Ramos (cell line): ENCODE measurements around the gene R3HCC1L.

Experiments used
- in situ Hi-C: fragments of 300-500 bp; cut with MboI; formaldehyde crosslinking; loops from one replicate; pipeline ENCODE4 v1.14.3; 2022; ENCODE audit warnings: low sequenced_read_pairs; ENCODE audit not compliant: unreplicated experiment

R3HCC1L gene

GRCh38 chr10:98268694-98269431 is 134.4 kb downstream of the R3HCC1L start:
- in situ Hi-C loops, result no loop called here

- in situ Hi-C loops, result no loop called here
Measured at GRCh38 chr10:98269435-98269912, 135.0 kb downstream of the R3HCC1L start.

GRCh38 chr10:98270073-98270740 is 135.8 kb downstream of the R3HCC1L start:
- in situ Hi-C loops, result no loop called here

GRCh38 chr10:98270786-98271185 is 136.3 kb downstream of the R3HCC1L start:
- in situ Hi-C loops, result no loop called here

- in situ Hi-C loops, result no loop called here
Measured at GRCh38 chr10:98272245-98272644, 137.8 kb downstream of the R3HCC1L start.

- in situ Hi-C loops, result no loop called here
Measured at GRCh38 chr10:98272656-98273055, 138.2 kb downstream of the R3HCC1L start.

GRCh38 chr10:98273057-98273850 is 138.8 kb downstream of the R3HCC1L start:
- in situ Hi-C loops, result no loop called here

- in situ Hi-C loops, result no loop called here
Measured at GRCh38 chr10:98274562-98274961, 140.1 kb downstream of the R3HCC1L start.

GRCh38 chr10:98276311-98276710 is 141.9 kb downstream of the R3HCC1L start:
- in situ Hi-C loops, result no loop called here

GRCh38 chr10:98285416-98285815 is 151.0 kb downstream of the R3HCC1L start:
- in situ Hi-C loops, result no loop called here

- in situ Hi-C loops, result no loop called here
Measured at GRCh38 chr10:98286419-98286818, 152.0 kb downstream of the R3HCC1L start.

- in situ Hi-C loops, result no loop called here
Measured at GRCh38 chr10:98287321-98287720, 152.9 kb downstream of the R3HCC1L start.

- in situ Hi-C loops, result no loop called here
Measured at GRCh38 chr10:98289802-98290209, 155.3 kb downstream of the R3HCC1L start.

GRCh38 chr10:98292971-98293370 is 158.5 kb downstream of the R3HCC1L start:
- in situ Hi-C loops, result no loop called here

GRCh38 chr10:98293550-98294269 is 159.3 kb downstream of the R3HCC1L start:
- in situ Hi-C loops, result no loop called here

- in situ Hi-C loops, result no loop called here
Measured at GRCh38 chr10:98294270-98294627, 159.8 kb downstream of the R3HCC1L start.
